HG02938 (cell line): ENCODE results near the gene TEX22.

Experiments used
- ATAC-seq: cut with Tn5 transposase; IDR thresholded peaks from one replicate; pipeline ENCODE4 v1.9.1; 2021; ENCODE audit warnings: mild to moderate bottlenecking, moderate library complexity; ENCODE audit not compliant: unreplicated experiment

TEX22 gene

DNA sequence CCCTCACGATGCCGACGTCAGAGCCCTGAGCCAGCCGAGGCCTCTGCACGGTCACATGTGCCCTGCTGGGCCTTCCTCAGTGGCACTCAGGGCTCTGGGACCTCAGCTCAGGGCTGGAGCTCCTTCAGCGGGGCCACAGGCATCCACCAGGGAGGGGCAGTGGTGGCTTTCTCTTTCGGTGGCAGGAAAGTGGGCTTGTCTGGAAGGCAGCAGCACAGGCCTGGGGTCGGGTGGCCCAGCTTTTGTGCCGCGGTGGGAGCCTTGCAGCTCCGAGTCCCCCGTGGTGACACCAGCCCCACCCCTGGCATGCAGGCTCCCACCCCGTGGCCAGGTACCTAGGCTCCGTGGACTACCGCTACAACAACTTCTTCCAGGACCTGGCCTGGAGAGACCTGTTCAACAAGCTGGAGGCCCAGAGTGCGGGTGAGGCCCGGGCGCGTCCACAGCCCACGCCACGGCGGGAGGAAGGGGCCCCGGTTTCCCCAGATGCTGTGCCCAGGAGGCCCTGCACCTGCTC is 14.2 kb upstream of the TEX22 start:
- no peak for ATAC-seq

DNA sequence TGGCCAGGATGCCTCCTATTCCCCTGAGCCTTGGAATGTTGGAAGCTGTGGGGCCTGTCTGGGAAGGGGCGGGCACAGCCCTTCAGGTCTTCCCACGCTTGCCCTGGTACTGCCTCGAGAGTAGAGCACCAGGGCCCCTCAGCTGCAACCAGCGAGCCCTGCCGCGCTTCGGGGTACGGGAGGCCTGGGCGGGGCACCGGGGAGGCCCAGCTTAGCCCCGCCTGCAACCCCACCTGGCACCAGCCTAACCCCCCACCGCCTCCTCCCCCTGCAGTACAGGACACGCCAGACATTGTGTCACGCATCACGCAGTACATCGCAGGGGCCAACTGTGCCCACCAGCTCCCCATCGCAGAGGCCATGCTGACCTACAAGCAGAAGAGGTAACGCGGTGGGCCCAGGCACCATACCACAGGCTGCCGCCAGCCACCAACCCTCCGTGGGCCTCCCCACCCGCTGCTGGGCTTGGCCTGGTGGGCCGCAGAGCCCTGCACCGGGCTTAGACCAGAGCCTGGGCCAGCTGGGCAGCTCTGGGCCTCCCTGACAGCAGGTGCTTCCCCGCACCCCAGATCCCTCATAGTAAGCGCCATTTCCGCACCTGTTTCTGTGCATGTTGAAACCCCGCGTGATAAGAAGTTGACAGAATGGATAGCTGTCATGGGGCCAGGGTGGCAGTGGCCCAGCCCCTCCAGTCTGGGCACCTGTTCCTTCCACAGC is 13.6 kb upstream of the TEX22 start:
- ATAC-seq, result no peak

DNA sequence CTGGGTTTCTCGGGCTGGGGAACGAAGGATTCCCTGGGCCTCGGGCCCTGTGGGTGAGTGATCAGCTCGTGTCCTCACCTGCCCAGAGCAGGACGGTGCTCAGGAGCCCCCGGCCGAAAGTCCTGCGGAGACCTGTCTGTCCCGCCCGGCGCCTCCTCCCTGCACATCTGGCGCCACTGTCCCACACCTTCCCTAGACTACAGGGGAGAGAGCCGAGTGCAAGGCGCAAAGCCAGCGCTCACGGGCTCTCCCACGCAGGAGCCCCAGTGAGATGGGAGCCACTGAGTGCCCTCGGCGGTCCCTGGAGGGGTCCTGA is 13.1 kb upstream of the TEX22 start:
- ATAC-seq, result no peak

DNA sequence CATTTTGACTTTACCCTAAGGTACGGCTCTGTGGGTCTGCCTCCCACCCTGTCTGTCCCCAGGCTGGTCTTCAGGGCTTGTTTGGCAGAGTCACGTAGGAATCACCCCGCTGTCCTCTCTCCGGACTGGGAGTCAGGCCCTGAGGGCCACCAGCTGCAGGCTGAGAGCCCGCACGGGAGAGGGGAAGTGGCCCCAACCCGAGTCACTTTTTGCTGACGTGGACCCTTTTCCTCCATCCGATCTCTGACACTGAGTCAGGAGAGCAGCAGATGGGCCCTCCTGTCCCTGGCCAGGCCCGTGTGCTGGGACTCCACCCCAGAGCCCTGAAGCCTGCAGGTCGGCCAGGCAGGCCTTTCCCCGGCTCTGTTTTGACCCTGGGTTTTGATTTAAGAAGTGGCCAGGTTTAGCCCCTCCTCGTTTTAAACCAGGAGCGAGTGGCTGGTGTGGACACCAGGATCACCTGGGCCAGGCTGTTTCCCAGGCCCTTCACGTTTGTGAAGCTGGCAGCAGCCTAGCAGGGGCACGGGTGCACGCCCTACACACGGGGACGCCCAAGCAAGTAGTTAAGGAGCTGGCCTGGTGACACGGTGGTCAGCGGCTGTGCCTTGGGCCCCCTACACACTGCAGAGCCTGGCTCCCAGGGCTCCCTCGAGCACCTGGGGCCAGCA is 12.5 kb upstream of the TEX22 start:
- no peak for ATAC-seq

DNA sequence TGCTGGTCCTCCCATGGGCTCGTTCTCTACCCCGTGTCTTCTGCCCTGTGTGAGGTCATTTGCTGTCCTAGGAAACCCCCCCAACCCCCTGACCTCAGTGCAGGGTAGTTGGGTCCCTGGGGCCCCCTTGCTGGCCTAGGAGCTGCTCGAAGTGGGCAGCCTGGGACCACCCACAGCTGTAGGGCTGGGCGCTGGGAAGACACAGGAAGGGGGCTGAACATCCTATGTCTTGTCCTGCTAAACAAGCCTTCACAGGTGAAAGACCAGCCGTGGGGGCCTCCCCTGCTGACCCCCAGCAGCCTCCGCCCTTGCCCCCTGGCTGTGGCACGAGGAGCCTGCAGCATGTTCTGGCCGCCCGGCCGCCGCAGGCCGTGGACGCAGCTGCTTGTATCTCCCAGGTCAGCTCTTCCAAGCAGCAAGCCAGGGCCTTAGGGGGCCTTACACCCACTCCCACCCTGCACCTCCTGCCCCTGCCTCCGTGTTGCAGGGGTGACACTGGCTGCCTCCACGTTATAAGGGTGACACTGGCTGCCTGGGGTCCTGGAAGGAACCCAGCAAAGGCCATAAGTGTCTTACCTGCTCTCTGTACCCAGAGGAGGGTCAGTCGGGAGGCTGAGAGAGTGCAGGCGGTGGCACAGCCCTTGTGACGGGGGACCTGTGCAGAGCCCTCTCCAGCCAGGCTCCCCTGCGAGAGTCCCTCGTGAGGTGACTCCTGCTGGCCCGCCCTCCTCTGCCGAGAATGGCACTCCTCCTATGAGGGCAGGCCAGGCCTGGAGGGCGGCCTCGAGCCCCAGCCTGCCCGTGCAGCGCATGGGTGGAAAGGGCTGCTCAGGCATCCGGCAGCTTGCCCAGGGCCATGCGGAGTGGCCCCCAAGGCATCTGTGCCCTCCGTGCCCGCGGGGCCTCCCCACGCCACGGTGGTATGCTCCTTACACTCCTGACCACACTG is 11.5 kb upstream of the TEX22 start:
- no peak for ATAC-seq

DNA sequence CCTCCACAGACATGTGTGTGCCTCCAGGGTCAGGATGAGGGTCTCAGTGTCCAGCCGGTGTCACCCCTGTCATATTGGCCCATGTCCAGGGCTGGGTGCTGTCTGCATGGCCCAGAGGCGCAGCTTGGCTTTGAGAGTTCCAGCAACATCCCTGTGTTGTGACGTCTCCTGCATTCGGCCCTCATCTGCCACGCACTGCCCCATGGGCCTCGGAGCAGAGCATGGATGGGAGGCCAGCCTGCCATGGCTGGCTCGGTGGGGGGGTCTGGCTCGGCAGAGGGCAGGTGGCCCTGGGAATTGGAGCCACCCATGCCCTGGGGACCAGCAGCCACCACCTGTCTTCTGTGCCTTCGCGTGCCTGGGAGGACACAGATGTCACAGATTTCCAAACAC is 10.8 kb upstream of the TEX22 start:
- no peak for ATAC-seq

DNA sequence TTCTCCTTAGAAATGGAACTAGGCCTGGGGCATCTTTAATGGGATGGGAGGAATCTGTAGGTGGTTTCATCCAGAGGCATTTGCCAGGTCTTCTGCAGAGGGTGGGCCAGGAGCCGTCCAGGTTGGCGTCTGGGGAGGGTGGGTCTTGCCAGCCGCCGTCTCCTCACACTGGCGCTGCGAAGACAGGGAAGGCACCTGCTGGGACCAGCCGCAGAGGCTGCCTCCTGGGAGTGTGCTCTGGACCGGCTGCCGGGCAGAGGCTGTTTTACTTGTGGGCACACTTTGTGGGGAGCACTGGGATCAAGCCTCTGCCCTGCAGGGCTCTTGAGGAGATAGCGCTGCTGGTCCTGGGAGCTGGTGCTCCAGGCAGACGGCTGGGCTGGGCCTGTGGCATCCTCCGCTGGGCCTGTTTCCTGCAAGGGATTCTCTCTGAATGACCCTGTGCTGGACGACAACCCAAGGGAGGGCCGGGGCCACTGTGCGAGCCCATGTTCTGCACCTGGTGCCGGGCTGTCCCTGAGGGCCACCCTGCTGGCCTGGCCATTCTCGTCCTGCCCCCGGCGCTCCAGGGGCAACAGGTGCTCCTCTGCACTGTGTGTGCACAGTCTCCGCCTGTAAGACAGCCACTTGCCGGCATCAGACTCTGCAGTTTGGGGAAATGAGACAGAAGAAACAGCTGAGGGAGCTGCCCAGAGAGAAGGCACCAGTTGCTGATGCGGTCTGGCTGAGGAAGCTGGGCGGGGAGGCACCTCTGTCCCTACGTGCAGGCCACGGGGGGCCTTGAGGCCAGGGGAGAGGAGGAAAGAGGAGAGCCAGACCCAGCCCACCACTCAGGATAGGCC is 10.0 kb upstream of the TEX22 start:
- ATAC-seq, result no peak

DNA sequence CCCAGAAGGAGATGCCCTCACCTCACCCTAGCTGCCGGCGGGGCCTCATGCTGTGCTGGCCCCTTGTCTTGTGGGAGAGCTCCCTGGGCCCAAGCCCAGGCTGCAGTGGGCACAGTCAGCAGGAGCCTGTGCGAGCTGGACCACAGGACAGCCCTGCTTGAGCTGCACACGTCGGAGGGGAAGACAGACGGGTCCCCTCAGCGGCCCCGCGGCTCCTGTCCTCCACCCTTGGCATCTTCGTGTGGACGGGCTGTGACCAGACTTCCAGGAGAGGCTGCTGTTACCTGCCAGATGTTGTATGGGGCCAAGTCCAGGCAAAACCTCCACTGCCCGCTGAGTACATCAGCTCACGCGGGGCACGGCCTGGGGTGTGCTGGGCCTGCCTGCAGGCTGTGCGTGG is 9.4 kb upstream of the TEX22 start:
- no peak for ATAC-seq

DNA sequence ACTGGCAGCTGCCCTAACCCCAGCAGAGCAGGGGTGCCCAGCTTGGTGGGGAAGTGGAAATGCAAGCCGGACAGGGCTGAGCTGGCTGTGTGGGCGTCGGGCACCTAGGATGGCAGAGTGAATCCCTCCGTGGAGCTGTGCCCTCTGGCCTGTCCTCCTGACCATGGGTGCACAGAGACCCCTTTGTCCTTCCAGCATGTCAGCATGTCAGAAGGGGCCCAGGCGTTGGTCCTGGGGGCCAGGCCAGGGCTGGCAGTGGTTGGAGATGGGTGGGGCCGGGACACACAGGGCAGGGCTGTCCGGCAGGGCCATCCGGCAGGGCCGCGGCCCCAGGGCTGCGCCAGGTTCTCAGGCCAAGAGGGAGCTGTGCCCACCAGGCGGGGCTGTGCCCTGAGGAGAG is 8.8 kb upstream of the TEX22 start:
- no peak for ATAC-seq

DNA sequence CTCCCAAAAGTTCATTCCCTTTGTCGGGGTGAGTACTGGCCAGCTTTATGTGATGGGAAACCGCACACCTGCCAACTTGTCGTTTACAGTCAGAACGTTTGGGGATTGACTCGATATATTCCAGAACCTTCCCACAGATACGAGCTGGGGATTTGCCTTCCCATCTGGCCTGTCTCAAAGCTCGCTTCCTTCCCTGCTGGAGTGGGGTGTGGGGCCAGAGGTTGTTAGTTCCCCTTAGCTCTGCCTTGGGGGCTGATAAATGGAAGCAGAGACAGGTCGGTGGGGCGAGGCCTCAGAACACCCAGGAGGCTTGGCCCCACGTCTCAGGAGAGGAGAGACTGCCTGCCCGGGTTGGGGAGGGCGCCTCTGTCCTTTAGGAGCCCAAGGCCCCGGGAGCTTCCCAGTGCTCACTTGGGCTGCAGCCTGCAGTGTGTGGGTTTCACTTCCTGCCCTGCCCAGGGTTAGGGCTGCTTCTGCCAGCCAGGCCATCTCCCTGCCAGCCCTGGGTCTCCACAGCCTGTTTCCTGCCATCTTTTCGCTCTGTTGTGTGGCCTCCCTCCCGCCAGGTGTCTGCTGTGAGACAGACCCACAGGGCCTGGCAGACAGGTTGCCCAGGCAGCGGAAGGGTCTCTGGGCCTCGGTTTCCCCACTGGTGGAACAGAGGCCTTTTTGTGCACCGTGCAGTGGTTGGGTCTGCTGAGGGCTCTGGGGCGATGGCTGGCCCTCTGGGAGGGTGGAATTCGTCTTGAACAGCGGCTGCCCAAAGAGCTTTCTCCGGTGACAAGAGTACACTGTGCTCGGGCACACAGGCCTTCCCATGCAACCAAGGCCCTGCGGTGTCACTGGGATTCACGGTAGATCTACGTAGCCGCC is 8.1 kb upstream of the TEX22 start:
- ATAC-seq, result no peak

DNA sequence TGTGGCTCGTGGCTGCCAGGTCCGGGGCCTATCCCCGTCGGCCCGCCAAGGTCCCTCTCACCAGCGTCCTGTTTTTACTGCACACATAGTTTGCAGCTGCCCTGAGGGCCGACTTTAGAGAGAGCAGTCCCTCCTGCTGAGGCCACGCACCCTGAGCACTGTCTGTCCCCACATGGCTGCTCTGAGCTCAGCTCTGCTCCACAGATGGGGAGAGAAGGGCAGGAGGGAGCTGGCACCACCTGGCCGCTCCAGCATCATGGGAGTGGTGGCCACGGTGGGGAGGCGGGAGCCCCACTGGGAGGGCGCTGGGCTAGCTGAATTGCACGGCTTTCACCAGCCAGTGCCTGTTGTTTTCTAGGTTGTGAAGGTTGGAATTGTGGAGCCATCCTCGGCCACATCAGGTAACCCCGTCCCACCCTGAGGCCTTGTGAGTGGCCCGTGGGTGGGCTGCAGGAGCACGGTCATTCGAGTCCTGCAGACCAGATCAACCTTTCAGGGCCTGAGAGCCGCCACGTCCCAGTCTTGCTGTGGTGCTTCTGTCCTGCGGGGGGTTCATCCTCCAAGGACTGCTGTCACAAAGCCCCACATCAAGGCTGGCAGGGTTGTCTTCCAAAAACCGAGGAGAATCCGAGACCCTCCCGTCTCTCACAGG is 7.4 kb upstream of the TEX22 start:
- ATAC-seq, result no peak

DNA sequence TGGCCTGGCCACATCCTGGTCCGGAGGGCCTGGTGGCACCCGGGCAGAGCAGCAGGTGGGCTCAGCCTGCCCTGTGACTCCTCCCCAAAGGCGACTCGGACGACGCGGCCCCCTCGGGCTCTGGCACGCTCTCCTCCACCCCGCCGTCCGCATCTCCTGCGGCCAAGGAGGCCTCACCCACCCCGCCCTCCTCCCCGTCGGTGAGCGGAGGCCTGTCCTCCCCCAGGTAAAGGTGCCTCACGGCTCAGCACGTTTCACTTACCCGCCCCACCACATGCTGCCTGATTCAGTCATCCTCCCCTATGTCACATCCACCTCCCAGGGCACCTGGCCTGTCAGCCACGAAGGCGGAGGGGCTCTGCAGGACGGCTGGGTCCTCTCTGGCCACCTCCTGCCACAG is 6.8 kb upstream of the TEX22 start:
- no peak for ATAC-seq

DNA sequence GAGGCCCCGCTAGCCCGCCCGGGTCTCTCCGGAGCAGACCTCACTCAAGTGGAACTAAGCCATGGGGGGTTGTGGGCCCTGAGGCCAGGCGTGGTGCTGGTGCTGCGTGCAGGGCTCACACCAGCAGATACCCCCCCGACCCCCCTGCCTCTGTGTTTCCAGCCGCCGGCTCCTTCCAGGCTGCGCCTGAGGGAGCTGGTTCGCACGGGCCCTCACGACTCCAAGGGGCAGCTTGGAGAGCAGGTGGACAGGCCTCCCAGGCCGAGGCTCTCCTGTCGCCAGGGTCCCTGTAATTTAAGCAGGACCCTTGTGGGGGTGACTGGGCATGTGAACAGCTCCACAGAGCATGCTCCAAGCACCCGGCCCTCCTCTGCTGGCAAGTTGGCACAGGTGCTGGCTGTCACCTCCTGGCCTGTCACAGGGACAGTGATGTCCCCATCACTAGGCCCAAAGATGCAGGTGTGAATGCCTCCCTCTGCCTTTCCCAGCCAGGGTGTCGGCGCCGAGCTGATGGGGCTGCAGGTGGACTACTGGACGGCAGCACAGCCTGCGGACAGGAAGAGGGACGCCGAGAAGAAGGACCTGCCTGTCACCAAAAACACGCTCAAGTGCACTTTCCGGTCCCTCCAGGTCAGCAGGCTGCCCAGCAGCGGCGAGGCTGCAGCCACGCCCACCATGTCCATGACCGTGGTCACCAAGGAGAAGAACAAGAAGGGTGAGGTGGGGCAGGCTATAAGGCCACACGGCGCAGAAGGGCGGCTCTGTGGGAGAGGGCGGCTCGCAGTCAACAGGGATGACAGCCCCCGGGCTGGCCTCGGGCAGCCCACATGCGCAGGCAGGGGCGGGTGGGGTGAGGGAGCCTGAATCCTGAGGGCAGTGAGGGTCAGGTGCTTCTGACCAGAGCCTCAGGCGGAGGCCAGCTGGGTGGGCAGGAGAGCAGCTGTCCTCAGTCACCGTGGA is 5.9 kb upstream of the TEX22 start:
- no peak for ATAC-seq

DNA sequence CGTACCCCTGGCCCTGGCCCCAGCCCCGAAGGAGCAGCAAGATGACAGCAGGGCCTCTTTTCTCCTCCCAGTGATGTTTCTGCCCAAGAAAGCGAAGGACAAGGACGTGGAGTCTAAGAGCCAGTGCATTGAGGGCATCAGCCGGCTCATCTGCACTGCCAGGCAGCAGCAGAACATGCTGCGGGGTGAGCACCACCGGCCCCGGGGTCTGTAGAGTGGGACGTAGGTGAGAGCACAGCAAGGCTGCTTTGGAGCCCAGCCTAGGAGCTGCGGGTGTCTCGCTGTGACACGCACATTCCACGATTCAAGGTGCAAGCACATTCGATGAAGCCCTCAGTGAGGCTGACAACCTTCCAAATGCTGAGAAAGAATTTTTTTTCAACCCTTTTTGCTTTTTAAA is 5.2 kb upstream of the TEX22 start:
- ATAC-seq, result no peak

DNA sequence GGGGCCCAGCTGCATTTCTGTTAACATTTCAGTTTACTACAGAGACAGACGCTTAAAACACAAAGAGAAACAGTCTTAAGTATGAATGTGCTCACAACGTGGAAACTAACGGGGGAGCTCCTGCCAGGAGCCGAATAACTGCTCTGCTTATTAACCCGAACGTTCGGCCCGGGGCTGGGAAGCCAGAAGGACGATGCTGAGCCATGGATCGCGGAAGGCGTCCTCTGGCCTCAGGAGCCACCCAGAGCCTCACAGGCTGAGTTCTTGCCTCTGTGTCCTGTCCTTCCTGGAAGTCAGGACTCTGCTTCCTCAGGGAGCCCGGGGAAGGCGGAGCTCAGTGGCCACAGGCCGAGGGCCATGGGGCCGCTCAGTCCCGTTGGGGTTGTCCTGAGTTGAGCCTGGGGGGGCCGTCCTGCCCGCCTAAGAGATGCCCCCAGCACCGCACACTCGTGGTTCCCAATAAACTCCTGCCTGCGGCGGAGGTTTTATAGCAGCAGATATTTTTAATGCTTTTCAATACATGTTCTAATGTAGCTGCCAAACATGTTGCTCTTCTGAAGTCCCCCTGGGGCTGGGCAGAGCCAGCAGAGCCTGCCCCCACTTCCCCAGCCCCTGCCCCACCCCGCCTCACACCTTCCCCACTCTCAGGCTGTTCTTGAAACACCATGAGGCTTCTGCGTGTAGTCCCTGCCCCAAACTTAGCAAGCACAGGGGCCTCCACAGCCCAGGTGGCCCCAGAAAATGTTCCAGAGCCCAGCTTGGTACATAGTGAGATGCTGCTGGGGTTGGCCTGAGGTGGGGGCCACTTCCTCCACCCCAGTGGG is 3.4 kb upstream of the TEX22 start:
- no peak for ATAC-seq

DNA sequence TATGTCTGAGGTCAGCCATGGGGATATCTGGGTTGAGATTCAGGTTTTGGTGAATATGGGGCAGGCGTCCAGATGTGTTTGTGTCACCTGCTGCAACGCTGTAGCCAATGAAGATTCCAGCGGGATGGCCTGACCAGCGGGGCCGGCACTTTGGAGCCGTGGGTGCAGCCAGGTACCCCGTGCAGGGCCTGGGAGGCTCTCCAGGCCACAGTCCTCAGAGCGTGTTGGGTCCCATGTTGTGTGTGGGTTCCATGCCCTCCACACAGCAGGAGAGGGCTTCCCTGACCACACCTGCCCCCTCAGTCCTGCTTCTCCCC is 2.8 kb upstream of the TEX22 start:
- no peak for ATAC-seq

DNA sequence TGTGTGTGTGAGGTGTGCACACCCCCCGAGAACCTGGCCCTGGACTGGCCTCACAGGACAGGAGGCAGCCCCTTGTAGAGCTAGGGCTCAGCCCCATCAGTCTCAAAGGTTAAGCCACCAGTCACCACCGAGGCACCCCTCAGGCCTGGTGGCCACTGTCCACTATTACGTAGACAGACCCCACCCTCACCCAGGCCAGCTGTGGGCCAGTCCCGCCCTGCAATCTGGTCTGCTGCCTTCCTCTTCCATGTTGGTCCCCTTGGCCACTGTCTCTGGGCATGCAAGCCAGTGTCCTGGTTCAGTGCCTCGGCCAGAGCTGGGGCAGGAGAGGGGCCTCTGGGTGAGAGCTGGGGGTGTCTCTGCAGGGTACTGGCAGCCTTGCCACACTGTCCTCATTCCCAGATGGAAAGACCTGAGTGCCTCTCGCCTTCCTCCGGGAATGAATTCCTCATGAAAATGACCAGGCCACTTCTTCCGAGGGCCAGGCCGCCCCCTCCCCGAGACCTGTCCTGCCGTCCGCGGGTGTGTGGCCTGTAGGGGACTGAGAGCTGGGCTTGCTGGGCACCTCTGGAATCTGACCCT is 897 bp upstream of the TEX22 start:
- ATAC-seq, result no peak
